ENCODE results near the gene GPNMB. TPM values are rescaled to one million over a fixed set of nuclear protein-coding genes. Genes with fewer than 3 reads are reported as not detected.
A peak's percentile ranks its signal among the peaks of the same experiment; 100 is the strongest.

Gene GPNMB
- total RNA-seq, 2 donors from 2014 or later: 0.99 to 1.1 TPM

GRCh38 chr7:23207021-23207420, 39.6 kb upstream of the GPNMB start:
- Mint-ChIP-seq H3K27me3 (ENCODE audit: insufficient read depth) (peaks cover 6% of the 10 kb centered on the region), H3K4me3 (peak overlapping the region; percentile 56), H3K27ac (no peak overlapping the region), H3K9me3 (no peaks in the 10 kb centered on the region), H3K36me3 (ENCODE audit: low read depth) (peaks cover 1% of the 10 kb centered on the region), H3K4me1 (peaks cover 29% of the 10 kb centered on the region)
- Histone ChIP-seq H3K27ac (ENCODE audit: low read depth, low read length) (no peak overlapping the region), H3K9ac (ENCODE audit: extremely low read depth, low read length, poor library complexity, severe bottlenecking) (no peak overlapping the region), H3K36me3 (ENCODE audit: control insufficient read depth, insufficient read depth, low read length) (peaks cover 3% of the 10 kb centered on the region), H3K9me3 (ENCODE audit: control insufficient read depth, low read length) (no peaks in the 10 kb centered on the region), H3K4me1 (ENCODE audit: control insufficient read depth, insufficient read depth, low read length) (peaks cover 4% of the 10 kb centered on the region), H3K27me3 (ENCODE audit: control insufficient read depth, insufficient read depth, low read length, poor library complexity, severe bottlenecking) (peaks cover 41% of the 10 kb centered on the region), H3K4me3 (ENCODE audit: low read length) (no peak overlapping the region)
- WGBS, 2 experiments (ENCODE audit: insufficient coverage in 1 of 2, insufficient read length in 1 of 2): 86 to 95% methylated on average over 1 to 2 of the region's 2 CpGs
- no peak for TF ChIP-seq CTCF (conservative IDR thresholded peaks at IDR 0.05)
- no peak for DNase-seq

GRCh38 chr7:23207884-23208283, 38.7 kb upstream of the GPNMB start:
- DNase-seq: no peak
- Mint-ChIP-seq H3K9me3 (no peaks in the 10 kb centered on the region), H3K36me3 (ENCODE audit: low read depth) (no peaks in the 10 kb centered on the region), H3K4me3 (no peak overlapping the region), H3K4me1 (peaks cover 34% of the 10 kb centered on the region), H3K27ac (no peak overlapping the region), H3K27me3 (ENCODE audit: insufficient read depth) (peaks cover 6% of the 10 kb centered on the region)
- H3K4me3 ChIP-seq (ENCODE audit: low read length): no peak overlapping the region
- H3K27me3 ChIP-seq (ENCODE audit: control insufficient read depth, insufficient read depth, low read length, poor library complexity, severe bottlenecking): peaks cover 41% of the 10 kb centered on the region
- peaks cover 4% of the 10 kb centered on the region for H3K4me1 ChIP-seq (ENCODE audit: control insufficient read depth, insufficient read depth, low read length)
- H3K9me3 ChIP-seq (ENCODE audit: control insufficient read depth, low read length): no peaks in the 10 kb centered on the region
- 71% methylated on average over 3 of the region's 3 CpGs; no CpG with 5 or more reads in 1 of the 2 experiments for WGBS, 2 experiments (ENCODE audit: insufficient coverage in 1 of 2, insufficient read length in 1 of 2)
- no peak overlapping the region for H3K9ac ChIP-seq (ENCODE audit: extremely low read depth, low read length, poor library complexity, severe bottlenecking)
- TF ChIP-seq CTCF (conservative IDR thresholded peaks at IDR 0.05): no peak
- no peaks in the 10 kb centered on the region for H3K36me3 ChIP-seq (ENCODE audit: control insufficient read depth, insufficient read depth, low read length)
- H3K27ac ChIP-seq (ENCODE audit: low read depth, low read length): no peak overlapping the region

- Mint-ChIP-seq H3K4me3 (no peak overlapping the region), H3K9me3 (no peaks in the 10 kb centered on the region)
These were observed 38.3 kb upstream of the GPNMB start for GRCh38 chr7:23208316-23208715.

More at GRCh38 chr7:23208316-23208715, 38.3 kb upstream of the GPNMB start:
- no peak overlapping the region for H3K4me3 ChIP-seq (ENCODE audit: low read length)
- H3K27ac ChIP-seq (ENCODE audit: low read depth, low read length): no peak overlapping the region
- H3K4me1 Mint-ChIP-seq: peaks cover 31% of the 10 kb centered on the region
- DNase-seq: no peak
- no peak overlapping the region for H3K27ac Mint-ChIP-seq
- peaks cover 4% of the 10 kb centered on the region for H3K4me1 ChIP-seq (ENCODE audit: control insufficient read depth, insufficient read depth, low read length)
- no peak for TF ChIP-seq CTCF (conservative IDR thresholded peaks at IDR 0.05)
- H3K27me3 ChIP-seq (ENCODE audit: control insufficient read depth, insufficient read depth, low read length, poor library complexity, severe bottlenecking): peaks cover 41% of the 10 kb centered on the region
- H3K27me3 Mint-ChIP-seq (ENCODE audit: insufficient read depth): peaks cover 6% of the 10 kb centered on the region
- H3K36me3 ChIP-seq (ENCODE audit: control insufficient read depth, insufficient read depth, low read length): no peaks in the 10 kb centered on the region
- H3K9ac ChIP-seq (ENCODE audit: extremely low read depth, low read length, poor library complexity, severe bottlenecking): no peak overlapping the region
- no peaks in the 10 kb centered on the region for H3K36me3 Mint-ChIP-seq (ENCODE audit: low read depth)
- H3K9me3 ChIP-seq (ENCODE audit: control insufficient read depth, low read length): no peaks in the 10 kb centered on the region
- 83 to 92% methylated on average over 2 to 3 of the region's 4 CpGs for WGBS, 2 experiments (ENCODE audit: insufficient coverage in 1 of 2, insufficient read length in 1 of 2)
